NCI-H2196 (cell line): ENCODE measurements around the gene CABCOCO1.

Experiments
- DNase-seq: peaks from one replicate; lab custom pipeline; 2025; ENCODE audit not compliant: unreplicated experiment; lab: John Stamatoyannopoulos, UW

The CABCOCO1 gene

GRCh38 chr10:61754587-61755550 lies 92.1 kb downstream of the CABCOCO1 start:
- DNase-seq, result no peak

GRCh38 chr10:61757001-61757400 lies 94.3 kb downstream of the CABCOCO1 start:
- no peak for DNase-seq

DNA sequence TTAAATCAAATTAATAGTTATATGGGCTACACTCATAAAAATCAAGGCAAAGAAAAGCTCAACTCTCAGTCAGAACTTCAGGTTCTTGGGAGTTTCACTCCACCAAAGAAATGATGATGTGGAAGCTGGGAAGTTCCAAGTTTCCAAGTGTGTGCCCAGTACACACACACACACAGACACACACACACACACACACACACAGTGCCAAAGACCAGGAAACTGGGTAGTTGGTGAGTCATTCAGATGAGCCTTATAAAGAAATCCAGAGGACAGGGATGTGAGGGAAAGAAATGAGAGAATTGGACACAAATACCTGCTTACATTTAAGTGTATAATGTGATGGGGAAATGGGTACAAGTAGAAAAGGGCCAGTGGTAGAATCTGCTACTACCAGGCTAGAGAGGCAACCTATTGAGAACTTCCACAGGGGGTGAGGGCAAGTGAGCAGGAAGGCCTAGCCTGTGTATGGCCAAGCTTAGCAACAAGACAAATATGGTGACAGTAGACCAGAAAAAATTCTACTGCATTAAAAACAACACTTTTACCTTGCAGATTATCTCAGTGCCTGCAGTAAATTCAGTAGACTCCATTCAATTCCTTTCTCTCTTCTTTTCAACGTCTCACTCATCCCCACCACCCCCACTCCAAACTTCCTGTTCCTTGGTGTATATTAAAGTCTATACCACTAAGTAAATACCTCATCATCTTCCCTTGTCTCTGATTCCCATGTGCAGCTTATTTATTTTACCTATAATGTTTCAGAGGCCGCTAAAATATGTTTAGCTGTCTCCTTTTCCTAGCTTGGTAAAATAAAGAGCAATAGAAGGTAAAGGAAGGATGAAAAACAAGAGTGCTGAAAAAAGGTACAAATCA lies 95.0 kb downstream of the CABCOCO1 start:
- DNase-seq, result no peak

- DNase-seq, result no peak
Observed at GRCh38 chr10:61758433-61758832, 95.7 kb downstream of the CABCOCO1 start.

GRCh38 chr10:61759751-61760150 lies 97.0 kb downstream of the CABCOCO1 start:
- DNase-seq, result no peak

DNA sequence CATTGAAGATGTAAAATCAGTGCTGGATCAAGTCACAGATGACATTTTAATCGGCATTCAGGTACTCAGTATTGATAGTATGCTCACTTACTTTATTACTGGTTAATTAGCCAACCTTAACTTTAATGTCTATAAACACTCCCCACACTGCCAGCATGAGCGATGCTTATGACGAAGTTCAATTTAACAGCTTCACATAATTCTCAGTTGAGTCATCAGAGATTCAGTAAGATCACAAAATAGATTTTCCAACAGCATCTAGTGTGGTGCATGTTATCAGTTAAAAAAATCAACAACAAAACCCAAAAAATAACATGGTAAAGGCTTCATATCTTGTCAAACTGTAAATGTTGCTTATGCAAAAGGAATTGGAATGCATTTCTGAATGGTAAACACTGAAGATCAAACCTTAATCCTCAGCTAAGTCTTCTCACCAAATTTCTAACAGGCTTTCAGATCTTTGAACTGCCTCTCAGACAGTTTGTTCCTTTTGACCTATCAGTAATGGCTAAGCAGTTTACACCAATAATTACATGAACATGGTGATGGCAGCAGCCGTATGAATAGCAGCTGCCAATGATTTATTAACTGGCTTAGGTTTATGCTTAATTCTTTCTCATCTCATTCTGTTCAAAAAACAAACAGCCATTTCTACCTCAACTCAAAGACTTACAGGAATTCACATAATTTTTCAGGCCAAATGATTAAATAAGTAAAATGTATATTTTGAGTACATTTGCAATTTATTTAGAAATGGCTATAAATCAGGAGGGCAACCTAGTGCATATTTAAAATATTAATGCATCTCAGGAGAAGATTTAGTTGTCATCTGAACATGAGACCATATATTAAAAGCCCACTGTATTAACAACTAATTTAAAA lies 98.5 kb downstream of the CABCOCO1 start:
- no peak for DNase-seq

- DNase-seq, result no peak
Observed at GRCh38 chr10:61761825-61762217, 99.1 kb downstream of the CABCOCO1 start.

DNA sequence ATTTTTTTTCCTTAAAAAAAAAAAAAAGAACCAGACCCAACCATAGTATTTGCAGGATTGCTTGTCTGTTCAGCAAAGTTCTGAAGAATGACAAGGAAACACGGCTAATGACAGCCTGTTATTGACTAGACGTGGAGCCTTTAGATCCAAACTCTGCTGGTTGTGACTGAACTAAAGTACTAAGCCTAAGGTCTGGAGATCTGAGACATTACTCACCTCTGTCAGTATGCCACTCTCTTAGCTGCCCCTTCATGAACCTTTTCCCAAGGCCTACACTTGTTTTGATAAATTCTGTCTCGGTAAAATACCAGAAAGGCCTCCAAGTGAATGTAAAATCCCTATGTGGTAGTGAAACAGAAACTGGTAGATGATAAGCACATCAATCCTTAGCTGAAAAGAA lies 101.0 kb downstream of the CABCOCO1 start:
- no peak for DNase-seq

DNA sequence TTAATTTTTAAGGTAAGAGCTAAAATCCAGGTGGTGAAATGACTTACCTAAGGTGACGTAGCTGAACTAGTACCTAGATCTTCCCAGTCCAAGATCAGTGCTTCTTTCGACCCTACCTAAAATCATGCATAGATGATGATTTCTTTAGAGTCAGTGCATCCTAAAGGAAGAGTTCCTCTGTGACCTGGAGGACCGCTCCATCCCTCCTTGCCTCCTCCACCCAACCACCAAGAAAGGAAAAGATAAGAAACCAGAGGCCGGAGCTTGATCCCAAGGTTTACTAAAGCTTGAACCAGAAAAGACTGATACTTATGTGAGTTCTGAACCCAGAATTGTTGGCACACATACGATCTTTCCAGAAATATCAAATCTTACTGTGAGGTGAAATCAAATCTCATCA lies 101.8 kb downstream of the CABCOCO1 start:
- DNase-seq, result no peak

DNA sequence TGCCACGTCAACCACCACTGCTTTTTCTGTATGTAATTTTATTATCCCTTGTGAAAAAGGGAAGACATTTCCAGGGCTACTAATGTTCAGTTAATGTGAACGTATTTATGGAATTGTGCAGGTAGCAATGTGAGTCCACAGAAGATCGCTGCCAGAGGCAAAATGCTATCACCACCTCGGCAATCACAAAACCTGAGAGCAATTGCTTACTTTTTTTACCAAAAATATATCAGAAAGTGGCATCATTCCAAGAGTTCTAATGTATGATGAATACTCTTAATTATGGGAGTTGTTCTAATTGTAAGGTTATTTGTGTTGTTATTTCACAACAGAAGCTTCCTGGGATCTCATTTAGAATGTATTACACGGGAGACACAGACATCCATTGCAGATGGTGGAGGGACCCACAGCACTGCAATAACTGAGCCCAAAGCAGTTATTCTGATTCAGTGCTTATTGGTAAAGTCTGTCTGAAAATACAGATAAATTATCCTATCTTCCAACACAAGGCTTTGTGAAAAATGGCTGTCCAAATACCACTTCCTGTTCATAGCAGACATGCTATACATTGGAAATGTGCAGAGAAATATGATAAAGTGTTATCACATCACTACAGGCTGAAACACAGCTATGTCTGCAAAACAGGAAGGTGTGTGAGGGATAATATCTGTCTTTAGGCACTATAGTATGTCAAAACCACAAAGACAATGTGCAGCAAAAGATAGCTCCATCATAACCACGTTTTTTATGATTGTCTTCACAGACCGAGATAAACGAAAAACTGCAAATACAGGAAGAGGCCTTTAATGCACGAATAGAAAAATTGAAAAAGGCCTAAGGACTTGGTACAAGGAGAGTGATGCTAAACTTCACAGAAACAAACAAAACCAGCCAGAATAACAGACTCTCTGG lies 102.7 kb downstream of the CABCOCO1 start:
- no peak for DNase-seq

GRCh38 chr10:61766927-61767326 lies 104.2 kb downstream of the CABCOCO1 start:
- no peak for DNase-seq

- DNase-seq, result no peak
Observed at GRCh38 chr10:61774031-61774430, 111.3 kb downstream of the CABCOCO1 start.

DNA sequence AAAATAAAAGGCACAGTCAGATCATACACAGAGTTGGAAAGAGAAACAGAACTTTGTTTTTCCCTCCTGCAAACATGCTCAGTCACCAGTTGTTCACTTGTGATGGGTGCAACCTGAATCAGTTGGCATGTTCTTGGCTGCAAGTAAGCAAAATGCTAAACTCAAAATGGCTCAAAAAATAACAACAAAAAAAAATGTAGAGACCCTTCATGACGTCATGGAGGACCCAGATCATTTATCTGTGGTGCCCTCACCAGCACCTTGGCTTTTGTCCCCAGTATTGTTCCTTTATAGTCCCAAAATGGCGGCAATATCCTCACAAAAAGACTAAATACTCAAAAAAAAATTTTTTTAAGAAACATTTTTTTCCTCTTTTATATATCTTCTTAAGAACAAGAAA lies 112.4 kb downstream of the CABCOCO1 start:
- no peak for DNase-seq

GRCh38 chr10:61776615-61777266 lies 114.0 kb downstream of the CABCOCO1 start:
- no peak for DNase-seq

GRCh38 chr10:61778137-61778536 lies 115.4 kb downstream of the CABCOCO1 start:
- DNase-seq, result no peak

GRCh38 chr10:61779276-61779675 lies 116.5 kb downstream of the CABCOCO1 start:
- DNase-seq, result no peak

DNA sequence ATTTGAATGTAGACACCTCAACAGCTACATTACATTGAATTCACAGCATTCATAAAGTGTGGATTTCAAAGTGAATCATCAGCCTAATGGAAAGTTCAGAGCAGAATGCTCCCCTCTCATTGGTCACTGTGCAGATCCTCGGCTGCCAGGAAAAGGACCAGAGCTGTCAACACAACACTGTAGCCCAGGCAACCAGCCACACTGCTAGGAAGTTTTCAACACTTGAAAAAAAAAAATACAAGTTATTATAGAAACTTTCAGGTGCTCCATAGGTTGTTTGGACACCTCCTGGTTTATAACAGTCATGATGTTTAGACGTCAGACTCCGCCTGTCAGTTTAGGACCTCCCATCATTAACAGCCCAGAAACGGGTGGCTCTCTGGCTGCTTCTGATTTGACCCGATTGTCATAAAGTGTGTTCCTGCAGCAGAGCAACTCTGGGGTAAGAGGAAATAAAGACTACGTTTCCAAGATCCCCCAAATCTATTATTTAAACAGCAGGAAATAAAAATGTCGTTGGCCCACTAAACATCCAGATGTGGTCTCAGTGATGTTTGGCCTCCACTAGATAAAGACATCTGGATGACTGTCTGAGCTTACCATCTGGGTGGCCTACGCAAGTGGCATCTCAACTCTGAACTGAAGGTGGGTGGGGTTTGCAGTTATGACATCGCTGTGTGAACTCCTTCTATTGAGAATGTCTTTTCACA lies 117.4 kb downstream of the CABCOCO1 start:
- DNase-seq, result no peak

DNA sequence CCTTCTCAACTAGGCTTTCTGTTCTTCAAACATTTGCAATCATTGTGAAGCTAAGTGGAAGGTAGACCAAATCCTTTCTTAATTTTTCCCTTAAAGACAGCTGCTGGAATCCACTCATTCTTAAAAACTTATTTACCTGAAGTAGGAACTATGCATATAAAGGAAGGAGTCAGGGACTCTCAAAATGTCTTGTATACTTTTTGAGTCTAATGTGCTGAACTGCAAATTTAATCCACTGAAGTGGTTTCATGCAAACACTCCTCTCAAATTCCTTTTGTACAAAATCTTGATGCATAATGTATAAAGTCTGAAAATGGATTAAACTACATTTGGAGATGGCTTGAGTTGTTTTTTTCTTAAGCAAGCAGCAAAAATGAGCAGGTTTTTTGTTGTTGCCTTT lies 118.0 kb downstream of the CABCOCO1 start:
- no peak for DNase-seq

- no peak for DNase-seq
Observed at GRCh38 chr10:61781969-61782403, 119.3 kb downstream of the CABCOCO1 start.
